NCI-H446 (cell line): ENCODE data around the gene FAM83G.
"Not testable (repeated sequence)": the region's sequence is repeated elsewhere in the genome, so short reads cannot be mapped to it uniquely, and the experiment has no call there.

ENCODE experiments used
- DNase-seq, 2 experiments: peaks; one replicate each; lab custom pipeline; 2025; lab: John Stamatoyannopoulos, UW

The FAM83G gene

GRCh38 chr17:19004421-19005136, at the start of gene FAM83G:
TSS of gene FAM83G (minus strand) at chr17:19004764. CDS start at chr17:19004041, 723 bp downstream.
- peak in 1 of 2 experiments; percentile 28 for DNase-seq

- DNase-seq = not testable (repeated sequence)
Observed at GRCh38 chr17:19048826-19049225, 44.3 kb upstream of the FAM83G start.

- DNase-seq = not testable (repeated sequence)
Observed at GRCh38 chr17:19047510-19047909, 42.9 kb upstream of the FAM83G start.

- DNase-seq = not testable (repeated sequence)
Observed at GRCh38 chr17:19046782-19047375, 42.3 kb upstream of the FAM83G start, which contains the start of gene GRAP. TSS of gene GRAP (minus strand) at chr17:19046957. CDS start at chr17:19046926, 31 bp downstream.

GRCh38 chr17:19044643-19045042, 40.1 kb upstream of the FAM83G start:
- DNase-seq = not testable (repeated sequence)

GRCh38 chr17:19043032-19043431, 38.5 kb upstream of the FAM83G start:
- DNase-seq = not testable (repeated sequence)

- not testable (repeated sequence) for DNase-seq
Observed at GRCh38 chr17:19042369-19042768, 37.8 kb upstream of the FAM83G start.

- DNase-seq = not testable (repeated sequence)
Observed at GRCh38 chr17:19041871-19042270, 37.3 kb upstream of the FAM83G start.

- not testable (repeated sequence) for DNase-seq
Observed at GRCh38 chr17:19040350-19040749, 35.8 kb upstream of the FAM83G start.

GRCh38 chr17:19038730-19039129, 34.2 kb upstream of the FAM83G start:
- not testable (repeated sequence) for DNase-seq

GRCh38 chr17:19038007-19038406, 33.4 kb upstream of the FAM83G start:
- not testable (repeated sequence) for DNase-seq

GRCh38 chr17:19037547-19037946, 33.0 kb upstream of the FAM83G start:
- not testable (repeated sequence) for DNase-seq

GRCh38 chr17:19036186-19036585, 31.6 kb upstream of the FAM83G start:
- not testable (repeated sequence) for DNase-seq

- DNase-seq = not testable (repeated sequence)
Observed at GRCh38 chr17:19032377-19032988, 27.9 kb upstream of the FAM83G start.

GRCh38 chr17:19031729-19032128, 27.2 kb upstream of the FAM83G start:
- DNase-seq = not testable (repeated sequence)

GRCh38 chr17:19030771-19031449, 26.3 kb upstream of the FAM83G start:
- not testable (repeated sequence) for DNase-seq

- not testable (repeated sequence) for DNase-seq
Observed at GRCh38 chr17:19029740-19030139, 25.2 kb upstream of the FAM83G start.

GRCh38 chr17:19028671-19029070, 24.1 kb upstream of the FAM83G start:
- DNase-seq = not testable (repeated sequence)

GRCh38 chr17:19024101-19025078, 19.8 kb upstream of the FAM83G start:
- DNase-seq = no peak

- DNase-seq = no peak
Observed at GRCh38 chr17:19023209-19023999, 18.8 kb upstream of the FAM83G start.
